GM18873 (cell line): Measurements from ENCODE around the gene UBALD1.

ENCODE experiments used
- ATAC-seq: cut with Tn5 transposase; IDR thresholded peaks from one replicate; pipeline ENCODE4 v1.9.1; 2021; ENCODE audit warnings: mild to moderate bottlenecking, moderate library complexity, moderate number of reproducible peaks; ENCODE audit not compliant: unreplicated experiment, low FRiP score

The UBALD1 gene

GRCh38 chr16:4570086-4570485 lies 44.6 kb downstream of the UBALD1 start:
- no peak for ATAC-seq

- no peak for ATAC-seq
Measured at GRCh38 chr16:4566144-4566543, 48.5 kb downstream of the UBALD1 start.

GRCh38 chr16:4564661-4565267 lies 49.9 kb downstream of the UBALD1 start:
- no peak for ATAC-seq

GRCh38 chr16:4561596-4561995 lies 53.1 kb downstream of the UBALD1 start:
- ATAC-seq, result no peak
